GM23338 (cell line): ENCODE data around the gene NLN. TPM values are rescaled to one million over a fixed set of nuclear protein-coding genes. Genes with fewer than 3 reads are reported as not detected.

Source experiments
- ATAC-seq: fragments of 200-7000 bp; cut with Tn5 transposase; 3 replicates; pipeline ENCODE4 v1.9.1; 2020
- DNase-seq: peaks from one replicate; pipeline ENCODE4 v3.0.0-alpha.2; 2015; ENCODE audit warnings: low spot score
- H2AFZ ChIP-seq: fragments of 200-600 bp; sonication (generic); 2 replicates; pipeline ENCODE4 v1.8.0; 2016; ENCODE audit warnings: antibody characterized with exemption, mild to moderate bottlenecking, moderate library complexity
- H3F3A ChIP-seq: fragments of 200-600 bp; sonication (generic); replicated peaks from 2 replicates; pipeline ENCODE4 v1.8.0; 2017; ENCODE audit warnings: antibody characterized with exemption, mixed run types, low read depth
- H3K27ac ChIP-seq: fragments of 200-600 bp; sonication (generic); 2 replicates; pipeline ENCODE4 v1.6.1; 2016; ENCODE audit warnings: low read depth
- H3K27me3 ChIP-seq: fragments of 200-600 bp; sonication (generic); 2 replicates; pipeline ENCODE4 v1.8.0; 2016; ENCODE audit warnings: mild to moderate bottlenecking, mixed run types, moderate library complexity; ENCODE audit not compliant: insufficient read depth
- H3K36me3 ChIP-seq: fragments of 200-600 bp; sonication (generic); 2 replicates; pipeline ENCODE4 v1.8.0; 2016; ENCODE audit warnings: mild to moderate bottlenecking; ENCODE audit not compliant: insufficient read depth
- H3K4me1 ChIP-seq: fragments of 200-600 bp; sonication (generic); 2 replicates; pipeline ENCODE4 v1.8.0; 2016; ENCODE audit warnings: mild to moderate bottlenecking, moderate library complexity; ENCODE audit not compliant: insufficient read depth
- H3K4me2 ChIP-seq: fragments of 200-600 bp; sonication (generic); 2 replicates; pipeline ENCODE4 v1.7.1; 2017; ENCODE audit warnings: mixed run types
- H3K4me3 ChIP-seq: fragments of 200-600 bp; sonication (generic); 2 replicates; pipeline ENCODE4 v1.6.1; 2016; ENCODE audit warnings: mixed run types
- H3K79me2 ChIP-seq: fragments of 200-600 bp; sonication (generic); replicated peaks from 2 replicates; pipeline ENCODE4 v1.8.0; 2017; ENCODE audit warnings: mild to moderate bottlenecking; ENCODE audit not compliant: insufficient read depth
- H3K9me2 ChIP-seq: fragments of 200-600 bp; sonication (generic); 2 replicates; pipeline ENCODE4 v1.8.0; 2017; ENCODE audit not compliant: insufficient read depth
- H4K20me1 ChIP-seq: fragments of 200-600 bp; sonication (generic); replicated peaks from 2 replicates; pipeline ENCODE4 v1.8.0; 2017; ENCODE audit warnings: mild to moderate bottlenecking; ENCODE audit not compliant: insufficient read depth
- H3K27ac Mint-ChIP-seq: 2 replicates; pipeline ENCODE4 v1.8.0; 2020; ENCODE audit warnings: inconsistent platforms, mild to moderate bottlenecking, moderate library complexity, mixed read lengths
- H3K27me3 Mint-ChIP-seq: 3 replicates; pipeline ENCODE4 v1.8.0; 2022; ENCODE audit warnings: low read depth, mild to moderate bottlenecking, moderate library complexity, mixed read lengths, inconsistent platforms; ENCODE audit not compliant: insufficient read depth, poor library complexity
- H3K36me3 Mint-ChIP-seq: 3 replicates; pipeline ENCODE4 v1.8.0; 2021; ENCODE audit warnings: low read depth, mild to moderate bottlenecking, inconsistent platforms, moderate library complexity, mixed read lengths
- H3K4me1 Mint-ChIP-seq: 3 replicates; pipeline ENCODE4 v1.8.0; 2020; ENCODE audit warnings: mild to moderate bottlenecking, inconsistent platforms, mixed read lengths
- H3K4me3 Mint-ChIP-seq: 3 replicates; pipeline ENCODE4 v1.8.0; 2021; ENCODE audit warnings: moderate library complexity, mild to moderate bottlenecking, inconsistent platforms, mixed read lengths
- H3K9me3 Mint-ChIP-seq: 3 replicates; pipeline ENCODE4 v1.8.0; 2020; ENCODE audit warnings: moderate library complexity, mild to moderate bottlenecking, inconsistent platforms, mixed read lengths
- CREB1 ChIP-seq: fragments of 250-450 bp; sonication (Bioruptor Pico); IDR thresholded peaks from 2 replicates; pipeline ENCODE4 v1.5.0; 2020; ENCODE audit warnings: low read depth, mild to moderate bottlenecking, moderate library complexity
- EZH2 ChIP-seq: fragments of 200-600 bp; sonication (generic); IDR thresholded peaks from one replicate; pipeline ENCODE4 v1.8.0; 2017; ENCODE audit warnings: antibody characterized with exemption, mild to moderate bottlenecking, low read depth; ENCODE audit not compliant: unreplicated experiment
- EZH2phosphoT487 ChIP-seq: fragments of 200-600 bp; sonication (generic); IDR thresholded peaks from one replicate; pipeline ENCODE4 v1.8.1; 2018; ENCODE audit warnings: antibody characterized with exemption; ENCODE audit not compliant: unreplicated experiment
- JUNB ChIP-seq: IDR thresholded peaks from one replicate; pipeline ENCODE4 v1.6.1; 2016; ENCODE audit warnings: antibody characterized with exemption; ENCODE audit not compliant: unreplicated experiment
- NANOG ChIP-seq: IDR thresholded peaks from 2 replicates; pipeline ENCODE4 v1.6.1; 2016; ENCODE audit warnings: antibody characterized with exemption, borderline replicate concordance
- REST ChIP-seq: IDR thresholded peaks from one replicate; pipeline ENCODE4 v1.6.1; 2018; ENCODE audit warnings: antibody characterized with exemption; ENCODE audit not compliant: unreplicated experiment
- STAT1 ChIP-seq: IDR thresholded peaks from one replicate; pipeline ENCODE4 v1.6.1; 2016; ENCODE audit warnings: antibody characterized with exemption; ENCODE audit not compliant: unreplicated experiment
- ZNF114 ChIP-seq: fragments of 250-450 bp; sonication (Bioruptor Pico); IDR thresholded peaks from 2 replicates; pipeline ENCODE4 v1.5.0; 2020; ENCODE audit warnings: mild to moderate bottlenecking, moderate library complexity
- ZNF331 ChIP-seq: fragments of 250-450 bp; sonication (Bioruptor Pico); IDR thresholded peaks from 2 replicates; pipeline ENCODE4 v1.5.0; 2020; ENCODE audit warnings: low read depth, mild to moderate bottlenecking, moderate library complexity
- polyA plus RNA-seq: library from polyadenylated mRNA; unstranded; fragments of >200 nt; fragmentation: Nextera tagmentation; extraction: Ambion mirVana; gene quantifications from 2 replicates; pipeline ENCODE4 v1.2.1, GENCODE V29; 2016
- total RNA-seq: library from RNA; depleted of rRNA; stranded (reverse); fragments of >200 nt; shearing (Covaris generic); gene quantifications from 2 replicates; pipeline ENCODE4 v1.2.3, GENCODE V29; 2014
- TF ChIP-seq, protein P1 (sequence below), 2 experiments: fragments of 200-600 bp in 1 of 2; sonication (generic) in 1 of 2; conservative IDR thresholded peaks; 2 replicates each; pipeline versions ENCODE4 v1.5.1 to v1.6.1; 2016 to 2017; ENCODE audit warnings: antibody characterized with exemption in 2 of 2, low read depth in 2 of 2, mild to moderate bottlenecking in 2 of 2, moderate library complexity in 1 of 2

NLN gene
- total and polyA plus RNA-seq, 2 experiments from 2014 or later: 56.4 to 168 TPM

- TF ChIP-seq REST: no peak
- TF ChIP-seq EZH2phosphoT487: no peak
- TF ChIP-seq, protein P1, sequence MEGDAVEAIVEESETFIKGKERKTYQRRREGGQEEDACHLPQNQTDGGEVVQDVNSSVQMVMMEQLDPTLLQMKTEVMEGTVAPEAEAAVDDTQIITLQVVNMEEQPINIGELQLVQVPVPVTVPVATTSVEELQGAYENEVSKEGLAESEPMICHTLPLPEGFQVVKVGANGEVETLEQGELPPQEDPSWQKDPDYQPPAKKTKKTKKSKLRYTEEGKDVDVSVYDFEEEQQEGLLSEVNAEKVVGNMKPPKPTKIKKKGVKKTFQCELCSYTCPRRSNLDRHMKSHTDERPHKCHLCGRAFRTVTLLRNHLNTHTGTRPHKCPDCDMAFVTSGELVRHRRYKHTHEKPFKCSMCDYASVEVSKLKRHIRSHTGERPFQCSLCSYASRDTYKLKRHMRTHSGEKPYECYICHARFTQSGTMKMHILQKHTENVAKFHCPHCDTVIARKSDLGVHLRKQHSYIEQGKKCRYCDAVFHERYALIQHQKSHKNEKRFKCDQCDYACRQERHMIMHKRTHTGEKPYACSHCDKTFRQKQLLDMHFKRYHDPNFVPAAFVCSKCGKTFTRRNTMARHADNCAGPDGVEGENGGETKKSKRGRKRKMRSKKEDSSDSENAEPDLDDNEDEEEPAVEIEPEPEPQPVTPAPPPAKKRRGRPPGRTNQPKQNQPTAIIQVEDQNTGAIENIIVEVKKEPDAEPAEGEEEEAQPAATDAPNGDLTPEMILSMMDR (conservative IDR thresholded peaks at IDR 0.05; ENCODE audit: low read depth in 2 of 2): no peak
These were observed 139.8 kb downstream of the NLN start (continued) for GRCh38 chr5:65861830-65862241.

DNA sequence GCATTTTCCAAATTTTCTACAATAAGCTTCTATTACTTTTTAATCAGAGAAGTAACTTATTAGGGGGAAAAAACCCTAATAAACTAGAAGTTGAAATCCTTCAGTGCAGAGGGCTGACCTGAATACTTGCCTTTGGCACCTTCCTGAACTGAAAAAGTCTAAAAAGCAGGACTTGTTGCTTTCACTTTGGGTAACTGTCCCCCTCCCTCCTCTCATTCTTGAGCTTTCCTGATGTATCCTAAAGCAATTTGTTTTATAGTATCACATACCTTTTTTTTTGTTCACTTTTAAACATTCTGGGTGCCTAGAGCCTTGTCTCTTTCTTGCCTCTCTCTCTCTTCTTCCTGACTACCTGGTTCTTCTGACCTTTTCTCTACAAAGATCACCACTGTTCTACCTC is 140.4 kb downstream of the NLN start:
- Mint-ChIP-seq H3K4me1 (peaks cover 6% of the 10 kb centered on the region; the same call in 1 of the 3 replicates), H3K4me3 (no peak overlapping the region), H3K9me3 (no peaks in the 10 kb centered on the region; the same call in 2 of the 3 replicates), H3K27ac (peak overlapping the region; percentile 2; the same call in 1 of the 2 replicates), H3K36me3 (no peaks in the 10 kb centered on the region), H3K27me3 (no peaks in the 10 kb centered on the region)
- H3K4me1 ChIP-seq: no peaks in the 10 kb centered on the region
- H3K9me2 ChIP-seq: no peaks in the 10 kb centered on the region
- no peak overlapping the region for H2AFZ ChIP-seq
- no peak for ATAC-seq
- no peak overlapping the region for H3K4me3 ChIP-seq
- H3K36me3 ChIP-seq: no peaks in the 10 kb centered on the region
- H3F3A ChIP-seq: no peaks in the 10 kb centered on the region
- H4K20me1 ChIP-seq: no peaks in the 10 kb centered on the region
- no peak overlapping the region for H3K27ac ChIP-seq
- no peak for DNase-seq
- H3K4me2 ChIP-seq: no peak overlapping the region
- no peaks in the 10 kb centered on the region for H3K79me2 ChIP-seq
- H3K27me3 ChIP-seq: no peaks in the 10 kb centered on the region
- TF ChIP-seq EZH2: no peak
- TF ChIP-seq CREB1 (CRISPR knock-in tag): no peak
- TF ChIP-seq, protein P1 (conservative IDR thresholded peaks at IDR 0.05; ENCODE audit: low read depth in 2 of 2): no peak
- TF ChIP-seq EZH2phosphoT487: no peak
- TF ChIP-seq ZNF331 (CRISPR knock-in tag): no peak
- no peak for TF ChIP-seq REST
- TF ChIP-seq NANOG: no peak
- no peak for TF ChIP-seq JUNB
- TF ChIP-seq ZNF114 (CRISPR knock-in tag): no peak
- no peak for TF ChIP-seq STAT1
